Measurements from ENCODE around the gene UBAC2.

- TF ChIP-seq CTCF (IDR thresholded peaks at IDR 0.05): no peak
- no peak for TF ChIP-seq EZH2 (IDR thresholded peaks at IDR 0.05)
- no peak for TF ChIP-seq EZH2phosphoT487 (IDR thresholded peaks at IDR 0.05)
Measured at GRCh38 chr13:99227909-99228688, 27.4 kb downstream of the UBAC2 start.

All from neural progenitor cell (in vitro differentiated cells).